Activated CD4-positive, alpha-beta memory T cell treated with anti-CD3 and anti-CD28 coated beads, Interleukin-2, amount 10 ng/mL, durations not matched to agents 7 days and 5 days (primary cell): Measurements from ENCODE around the gene KCNQ1. TPM values are rescaled to one million over a fixed set of nuclear protein-coding genes. Genes with fewer than 3 reads are reported as not detected.

Source experiments
- CTCF ChIA-PET: fragments of 350-600 bp; sonication (Branson Sonifier 250); formaldehyde crosslinking; loops from one replicate; lab custom pipeline; 2021; ENCODE audit warnings: antibody characterized with exemption, inconsistent platforms; lab: Charles Lee
- POLR2A ChIA-PET: fragments of 350-600 bp; sonication (Branson Sonifier 250); formaldehyde crosslinking; loops from one replicate; lab custom pipeline; 2021; ENCODE audit warnings: antibody characterized with exemption; lab: Charles Lee
- DNase-seq: peaks from one replicate; pipeline ENCODE4 v3.0.0-alpha.2; 2020
- H3K27ac Mint-ChIP-seq: one replicate; pipeline ENCODE4 v1.8.0; 2021; ENCODE audit warnings: mild to moderate bottlenecking, mixed read lengths
- H3K27me3 Mint-ChIP-seq: one replicate; pipeline ENCODE4 v1.8.0; 2021; ENCODE audit warnings: mixed read lengths
- H3K36me3 Mint-ChIP-seq: one replicate; pipeline ENCODE4 v1.8.0; 2021; ENCODE audit warnings: low read depth, mixed read lengths
- H3K4me1 Mint-ChIP-seq: one replicate; pipeline ENCODE4 v1.8.0; 2021; ENCODE audit warnings: mixed read lengths
- H3K4me3 Mint-ChIP-seq: one replicate; pipeline ENCODE4 v1.8.0; 2021; ENCODE audit warnings: mild to moderate bottlenecking, mixed read lengths
- H3K9me3 Mint-ChIP-seq: one replicate; pipeline ENCODE4 v1.8.0; 2021; ENCODE audit warnings: mixed read lengths
- total RNA-seq, 2 experiments: library from RNA; stranded (reverse); gene quantifications; one replicate each; pipeline ENCODE4 v1.2.3, GENCODE V29; 2021

The KCNQ1 gene
- total RNA-seq, 2 experiments from 2014 or later = 14.8 to 15.0 TPM

GRCh38 chr11:2687223-2687530 lies 242.4 kb downstream of the KCNQ1 start:
- H3K4me1 Mint-ChIP-seq = no peaks in the 10 kb centered on the region
- ChIA-PET CTCF (no interaction called here), POLR2A (no interaction called here)
- no peaks in the 10 kb centered on the region for H3K9me3 Mint-ChIP-seq
- no peaks in the 10 kb centered on the region for H3K27me3 Mint-ChIP-seq
- H3K4me3 Mint-ChIP-seq = no peak overlapping the region
- no peaks in the 10 kb centered on the region for H3K36me3 Mint-ChIP-seq
- H3K27ac Mint-ChIP-seq = no peak overlapping the region
- DNase-seq = no peak

- Mint-ChIP-seq H3K27me3 (no peaks in the 10 kb centered on the region), H3K27ac (no peak overlapping the region), H3K9me3 (no peaks in the 10 kb centered on the region), H3K4me3 (no peak overlapping the region), H3K4me1 (no peaks in the 10 kb centered on the region), H3K36me3 (no peaks in the 10 kb centered on the region)
- no peak for DNase-seq
- ChIA-PET CTCF (no interaction called here), POLR2A (no interaction called here)
These were observed 243.0 kb downstream of the KCNQ1 start for GRCh38 chr11:2687782-2688191.

GRCh38 chr11:2688381-2689231 lies 243.8 kb downstream of the KCNQ1 start:
- CTCF ChIA-PET = no interaction called here
- no peak overlapping the region for H3K27ac Mint-ChIP-seq
- no peaks in the 10 kb centered on the region for H3K4me1 Mint-ChIP-seq
- no peak overlapping the region for H3K4me3 Mint-ChIP-seq
- POLR2A ChIA-PET = no interaction called here
- H3K36me3 Mint-ChIP-seq = no peaks in the 10 kb centered on the region
- H3K27me3 Mint-ChIP-seq = no peaks in the 10 kb centered on the region
- DNase-seq = no peak
- H3K9me3 Mint-ChIP-seq = no peaks in the 10 kb centered on the region

GRCh38 chr11:2689651-2690575 lies 245.1 kb downstream of the KCNQ1 start:
- ChIA-PET CTCF (interaction anchor here (1.1 kb wide), 1 partner anchor 157 kb away, joined by 5 read pairs; no protein-coding TSS in a partner anchor), POLR2A (no interaction called here)
- Mint-ChIP-seq H3K36me3 (no peaks in the 10 kb centered on the region), H3K9me3 (no peaks in the 10 kb centered on the region), H3K4me1 (no peaks in the 10 kb centered on the region), H3K27me3 (no peaks in the 10 kb centered on the region), H3K27ac (no peak overlapping the region), H3K4me3 (no peak overlapping the region)
- DNase-seq = no peak

- H3K4me1 Mint-ChIP-seq = no peaks in the 10 kb centered on the region
- H3K9me3 Mint-ChIP-seq = no peaks in the 10 kb centered on the region
- CTCF ChIA-PET = interaction anchor here (1.1 to 1.4 kb wide), 2 partner anchors 12 to 158 kb away, joined by 3 to 5 read pairs; no protein-coding TSS in a partner anchor
- no peaks in the 10 kb centered on the region for H3K36me3 Mint-ChIP-seq
- POLR2A ChIA-PET = interaction anchor here (1.2 kb wide), 1 partner anchor 9 kb away, joined by 6 read pairs; the partner anchor contains the start of gene KCNQ1OT1
- no peaks in the 10 kb centered on the region for H3K27me3 Mint-ChIP-seq
- no peak overlapping the region for H3K4me3 Mint-ChIP-seq
- no peak for DNase-seq
- no peak overlapping the region for H3K27ac Mint-ChIP-seq
These were observed 246.0 kb downstream of the KCNQ1 start for GRCh38 chr11:2690596-2691354.

DNA sequence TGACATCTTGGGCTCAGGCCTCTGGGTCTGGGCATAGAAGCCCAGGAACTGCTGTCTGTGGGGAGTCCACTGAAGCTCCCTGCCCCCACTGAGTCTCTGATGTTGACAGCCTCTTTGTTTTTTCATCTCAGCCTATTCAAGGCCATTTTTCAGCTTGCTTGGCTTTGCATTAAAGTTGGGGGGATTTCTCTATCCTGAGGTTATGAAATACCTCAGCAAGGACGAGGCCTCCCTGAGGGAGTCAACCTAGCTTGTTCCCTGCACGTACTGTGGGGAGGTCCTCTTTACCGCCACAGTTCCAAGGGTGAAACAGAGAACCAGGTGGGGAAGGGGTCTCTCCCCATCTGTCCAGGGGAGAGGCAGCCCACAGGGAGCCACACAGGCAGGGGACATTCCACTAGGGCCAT lies 246.6 kb downstream of the KCNQ1 start:
- ChIA-PET POLR2A (interaction anchor here (1.2 kb wide), 1 partner anchor 8 kb away, joined by 6 read pairs; the partner anchor contains the start of gene KCNQ1OT1), CTCF (interaction anchor here (1.4 kb wide), 1 partner anchor 11 kb away, joined by 3 read pairs; no protein-coding TSS in a partner anchor)
- DNase-seq = no peak
- Mint-ChIP-seq H3K36me3 (no peaks in the 10 kb centered on the region), H3K4me1 (no peaks in the 10 kb centered on the region), H3K4me3 (no peak overlapping the region), H3K9me3 (no peaks in the 10 kb centered on the region), H3K27me3 (no peaks in the 10 kb centered on the region), H3K27ac (no peak overlapping the region)

DNA sequence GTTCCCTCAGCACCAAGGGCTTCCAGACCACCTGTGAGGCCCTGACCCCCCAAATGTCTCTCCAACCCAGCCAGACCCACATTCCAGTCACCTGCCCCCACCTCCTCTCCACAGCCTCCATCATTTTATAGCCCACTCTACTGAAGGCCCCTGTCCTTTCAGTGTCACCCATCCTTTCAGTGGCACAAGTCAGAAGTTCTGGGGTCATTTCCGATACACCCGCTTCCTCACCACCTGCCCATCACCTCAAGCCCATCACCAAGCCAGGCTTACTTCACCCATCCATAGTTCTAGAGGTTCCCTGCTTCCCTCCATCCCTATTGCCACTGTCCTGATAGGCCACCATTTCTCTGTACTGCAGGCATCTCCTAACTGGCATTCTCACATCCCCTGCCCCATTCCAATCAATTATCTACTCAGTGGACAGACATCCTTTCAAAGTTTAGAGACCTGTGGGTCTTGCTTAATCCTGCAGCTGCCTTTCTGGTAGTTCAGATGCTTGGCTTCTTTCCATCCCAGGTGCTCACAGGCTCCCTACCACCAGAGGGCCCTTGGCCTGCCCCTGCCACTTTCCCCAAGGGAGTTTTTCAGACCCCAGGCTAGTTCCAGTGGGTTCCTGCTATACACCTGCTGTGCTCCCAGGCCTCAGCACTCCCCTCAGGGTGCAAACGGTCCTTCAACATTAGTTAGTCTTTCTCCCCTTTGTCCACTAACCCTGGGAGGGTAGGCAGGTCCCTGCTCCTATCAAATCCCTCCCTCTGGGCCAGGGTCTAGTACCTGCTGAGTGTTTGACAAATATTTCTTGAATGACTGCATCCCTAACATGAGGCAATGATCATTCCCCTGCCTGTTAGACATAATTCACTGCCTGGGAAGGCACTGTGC lies 247.4 kb downstream of the KCNQ1 start:
- POLR2A ChIA-PET = no interaction called here
- no peak overlapping the region for H3K27ac Mint-ChIP-seq
- H3K36me3 Mint-ChIP-seq = no peaks in the 10 kb centered on the region
- no peaks in the 10 kb centered on the region for H3K9me3 Mint-ChIP-seq
- CTCF ChIA-PET = interaction anchor here (0.6 to 1.4 kb wide), 3 partner anchors 10 to 201 kb away, joined by 3 to 4 read pairs (median 3); no protein-coding TSS in a partner anchor
- no peak for DNase-seq
- H3K27me3 Mint-ChIP-seq = no peaks in the 10 kb centered on the region
- H3K4me1 Mint-ChIP-seq = no peaks in the 10 kb centered on the region
- H3K4me3 Mint-ChIP-seq = no peak overlapping the region

GRCh38 chr11:2693271-2694261 lies 248.8 kb downstream of the KCNQ1 start:
- H3K36me3 Mint-ChIP-seq = no peaks in the 10 kb centered on the region
- H3K9me3 Mint-ChIP-seq = no peaks in the 10 kb centered on the region
- peaks cover 5% of the 10 kb centered on the region for H3K4me1 Mint-ChIP-seq
- ChIA-PET POLR2A (no interaction called here), CTCF (interaction anchor here (1.2 kb wide), 1 partner anchor 199 kb away, joined by 4 read pairs; no protein-coding TSS in a partner anchor)
- H3K27me3 Mint-ChIP-seq = no peaks in the 10 kb centered on the region
- no peak for DNase-seq
- H3K27ac Mint-ChIP-seq = no peak overlapping the region
- no peak overlapping the region for H3K4me3 Mint-ChIP-seq

- peaks cover 9% of the 10 kb centered on the region for H3K4me1 Mint-ChIP-seq
- H3K27me3 Mint-ChIP-seq = no peaks in the 10 kb centered on the region
- CTCF ChIA-PET = no interaction called here
- DNase-seq = no peak
- POLR2A ChIA-PET = no interaction called here
- no peaks in the 10 kb centered on the region for H3K9me3 Mint-ChIP-seq
- H3K36me3 Mint-ChIP-seq = no peaks in the 10 kb centered on the region
- no peak overlapping the region for H3K4me3 Mint-ChIP-seq
- no peak overlapping the region for H3K27ac Mint-ChIP-seq
These were observed 249.7 kb downstream of the KCNQ1 start for GRCh38 chr11:2694495-2694894.

GRCh38 chr11:2694995-2695939 lies 250.5 kb downstream of the KCNQ1 start:
- Mint-ChIP-seq H3K27me3 (no peaks in the 10 kb centered on the region), H3K36me3 (no peaks in the 10 kb centered on the region), H3K4me1 (peaks cover 9% of the 10 kb centered on the region), H3K4me3 (no peak overlapping the region), H3K9me3 (no peaks in the 10 kb centered on the region), H3K27ac (no peak overlapping the region)
- ChIA-PET CTCF (no interaction called here), POLR2A (no interaction called here)
- no peak for DNase-seq
